ENCODE data around the gene ZNF217. TPM values are rescaled to one million over a fixed set of nuclear protein-coding genes. Genes with fewer than 3 reads are reported as not detected.
"Not testable (repeated sequence)": the region's sequence is repeated elsewhere in the genome, so short reads cannot be mapped to it uniquely, and the experiment has no call there.

The ZNF217 gene
- total RNA-seq, 2 experiments from 2014 or later = 104 to 113 TPM

DNA sequence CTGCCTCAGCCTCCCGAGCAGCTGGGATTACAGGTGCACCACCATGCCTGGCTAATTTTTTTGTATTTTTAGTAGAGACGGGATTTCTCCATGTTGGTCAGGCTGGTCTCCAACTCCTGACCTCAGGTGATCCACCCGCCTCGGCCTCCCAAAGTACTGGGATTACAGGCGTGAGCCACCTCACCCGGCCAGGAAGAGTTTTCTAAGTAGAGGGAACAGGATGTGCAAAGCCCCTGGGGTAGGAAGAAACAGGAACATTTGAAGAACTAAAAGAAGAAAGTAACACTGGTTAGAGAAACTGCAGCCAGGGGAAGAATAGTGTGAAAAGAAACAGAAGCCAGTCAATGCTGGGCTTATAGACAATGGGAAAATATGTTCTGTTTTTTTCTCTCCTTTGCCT lies 35.1 kb upstream of the ZNF217 start:
- ATAC-seq; DNase-seq; H3K9me3 Mint-ChIP-seq (ENCODE audit: insufficient read depth); H3K27me3 Mint-ChIP-seq (ENCODE audit: low read depth); POLR2A ChIA-PET; CTCF ChIA-PET; H3K36me3 Mint-ChIP-seq (ENCODE audit: low read depth); H3K4me3 Mint-ChIP-seq: not testable (repeated sequence)
- Mint-ChIP-seq H3K4me1 (ENCODE audit: low read depth) (peaks cover 25% of the 10 kb centered on the region), H3K27ac (peak overlapping the region; percentile 57)

- ATAC-seq (no peak), DNase-seq (no peak)
- Mint-ChIP-seq H3K9me3 (ENCODE audit: insufficient read depth) (no peaks in the 10 kb centered on the region), H3K36me3 (ENCODE audit: low read depth) (no peaks in the 10 kb centered on the region), H3K27ac (peak overlapping the region; percentile 71), H3K27me3 (ENCODE audit: low read depth) (no peaks in the 10 kb centered on the region), H3K4me1 (ENCODE audit: low read depth) (peaks cover 32% of the 10 kb centered on the region), H3K4me3 (no peak overlapping the region)
- POLR2A ChIA-PET = interaction anchor here (0.7 kb wide), 1 partner anchor 18 kb away, joined by 3 read pairs; no protein-coding TSS in a partner anchor
- CTCF ChIA-PET = interaction anchor here (1.1 kb wide), 1 partner anchor 11 kb away, joined by 3 read pairs; no protein-coding TSS in a partner anchor
These were observed 34.4 kb upstream of the ZNF217 start for GRCh38 chr20:53628076-53628475.

DNA sequence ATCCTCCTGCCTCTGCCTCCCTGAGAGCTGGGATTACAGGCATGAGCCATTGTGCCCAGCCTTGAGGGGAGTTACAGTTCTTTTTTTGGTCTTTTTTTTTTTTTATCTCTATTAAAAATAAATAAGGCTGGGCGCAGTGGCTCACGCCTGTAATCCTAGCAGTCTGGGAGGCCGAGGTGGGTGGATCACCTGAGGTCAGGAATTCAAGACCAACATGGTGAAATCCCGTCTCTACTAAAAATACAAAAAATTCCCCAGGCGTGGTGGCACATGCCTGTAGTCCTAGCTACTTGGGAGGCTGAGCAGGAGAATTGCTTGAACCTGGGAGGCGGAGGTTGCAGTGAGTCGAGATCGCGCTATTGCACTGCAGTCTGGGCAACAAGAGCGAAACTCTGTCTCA lies 33.4 kb upstream of the ZNF217 start:
- ATAC-seq; POLR2A ChIA-PET; DNase-seq; H3K27ac Mint-ChIP-seq; H3K9me3 Mint-ChIP-seq (ENCODE audit: insufficient read depth); CTCF ChIA-PET; H3K36me3 Mint-ChIP-seq (ENCODE audit: low read depth); H3K27me3 Mint-ChIP-seq (ENCODE audit: low read depth); H3K4me3 Mint-ChIP-seq: not testable (repeated sequence)
- peaks cover 43% of the 10 kb centered on the region for H3K4me1 Mint-ChIP-seq (ENCODE audit: low read depth)

DNA sequence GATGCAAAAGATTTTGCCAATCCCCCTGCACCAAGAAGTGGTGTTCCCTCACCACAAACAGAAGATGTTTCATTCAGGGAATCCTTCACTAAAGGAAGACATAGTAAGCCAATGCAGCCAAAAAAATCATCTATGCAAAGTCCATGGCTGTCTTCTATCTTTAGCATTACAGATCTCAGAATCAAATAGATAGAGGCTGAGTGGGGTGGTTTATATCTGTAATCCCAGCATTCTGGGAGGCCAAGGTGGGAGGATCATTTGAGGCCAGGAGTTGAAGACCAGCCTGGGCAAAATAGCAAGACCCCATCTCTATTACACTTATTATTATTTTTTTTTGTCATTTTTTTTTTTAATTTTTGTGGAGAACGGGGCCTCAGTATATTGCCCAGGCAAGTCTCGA lies 32.9 kb upstream of the ZNF217 start:
- POLR2A ChIA-PET = no interaction called here
- no peak overlapping the region for H3K27ac Mint-ChIP-seq
- CTCF ChIA-PET = no interaction called here

GRCh38 chr20:53625311-53626129 lies 31.9 kb upstream of the ZNF217 start:
- POLR2A ChIA-PET = interaction anchor here (5.2 kb wide), 1 partner anchor 15 kb away, joined by 66 read pairs; no protein-coding TSS in a partner anchor
- DNase-seq (no peak), ATAC-seq (no peak)
- peaks cover 56% of the 10 kb centered on the region for H3K4me1 Mint-ChIP-seq (ENCODE audit: low read depth)
- no peaks in the 10 kb centered on the region for H3K36me3 Mint-ChIP-seq (ENCODE audit: low read depth)
- CTCF ChIA-PET = interaction anchor here (2.5 kb wide), 1 partner anchor 14 kb away, joined by 6 read pairs; no protein-coding TSS in a partner anchor
- H3K9me3 Mint-ChIP-seq (ENCODE audit: insufficient read depth) = no peaks in the 10 kb centered on the region
- peak overlapping the region; percentile 20 for H3K27ac Mint-ChIP-seq
- no peaks in the 10 kb centered on the region for H3K27me3 Mint-ChIP-seq (ENCODE audit: low read depth)
- no peak overlapping the region for H3K4me3 Mint-ChIP-seq

More for the DNA sequence above, 32.9 kb upstream of the ZNF217 start:
- Mint-ChIP-seq H3K36me3 (ENCODE audit: low read depth) (no peaks in the 10 kb centered on the region), H3K4me1 (ENCODE audit: low read depth) (peaks cover 47% of the 10 kb centered on the region), H3K27me3 (ENCODE audit: low read depth) (no peaks in the 10 kb centered on the region), H3K4me3 (no peak overlapping the region), H3K9me3 (ENCODE audit: insufficient read depth) (no peaks in the 10 kb centered on the region)
- DNase-seq = no peak
- ATAC-seq = no peak

DNA sequence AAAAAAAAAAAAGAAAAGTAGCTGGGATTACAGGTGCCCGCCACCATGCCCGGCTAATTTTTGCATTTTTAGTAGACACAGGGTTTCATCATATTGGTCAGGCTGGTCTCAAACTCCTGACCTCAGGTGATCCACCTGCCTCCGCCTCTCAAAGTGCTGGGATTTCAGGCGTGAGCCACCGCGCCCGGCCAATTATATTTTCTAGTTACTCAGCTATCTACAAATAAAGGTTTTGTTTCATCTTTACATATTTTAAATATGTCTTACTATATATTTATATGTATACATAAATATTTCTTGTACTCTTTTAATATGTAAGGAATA lies 31.2 kb upstream of the ZNF217 start:
- not testable (repeated sequence) for ATAC-seq; H3K9me3 Mint-ChIP-seq (ENCODE audit: insufficient read depth); H3K27ac Mint-ChIP-seq; H3K36me3 Mint-ChIP-seq (ENCODE audit: low read depth); DNase-seq; H3K4me3 Mint-ChIP-seq; H3K27me3 Mint-ChIP-seq (ENCODE audit: low read depth)
- POLR2A ChIA-PET = interaction anchor here (5.2 kb wide), 1 partner anchor 15 kb away, joined by 66 read pairs; no protein-coding TSS in a partner anchor
- peaks cover 58% of the 10 kb centered on the region for H3K4me1 Mint-ChIP-seq (ENCODE audit: low read depth)
- CTCF ChIA-PET = interaction anchor here (1.7 to 4.0 kb wide), 3 partner anchors 13 to 18 kb away, joined by 5 to 56 read pairs (median 6); no protein-coding TSS in a partner anchor

DNA sequence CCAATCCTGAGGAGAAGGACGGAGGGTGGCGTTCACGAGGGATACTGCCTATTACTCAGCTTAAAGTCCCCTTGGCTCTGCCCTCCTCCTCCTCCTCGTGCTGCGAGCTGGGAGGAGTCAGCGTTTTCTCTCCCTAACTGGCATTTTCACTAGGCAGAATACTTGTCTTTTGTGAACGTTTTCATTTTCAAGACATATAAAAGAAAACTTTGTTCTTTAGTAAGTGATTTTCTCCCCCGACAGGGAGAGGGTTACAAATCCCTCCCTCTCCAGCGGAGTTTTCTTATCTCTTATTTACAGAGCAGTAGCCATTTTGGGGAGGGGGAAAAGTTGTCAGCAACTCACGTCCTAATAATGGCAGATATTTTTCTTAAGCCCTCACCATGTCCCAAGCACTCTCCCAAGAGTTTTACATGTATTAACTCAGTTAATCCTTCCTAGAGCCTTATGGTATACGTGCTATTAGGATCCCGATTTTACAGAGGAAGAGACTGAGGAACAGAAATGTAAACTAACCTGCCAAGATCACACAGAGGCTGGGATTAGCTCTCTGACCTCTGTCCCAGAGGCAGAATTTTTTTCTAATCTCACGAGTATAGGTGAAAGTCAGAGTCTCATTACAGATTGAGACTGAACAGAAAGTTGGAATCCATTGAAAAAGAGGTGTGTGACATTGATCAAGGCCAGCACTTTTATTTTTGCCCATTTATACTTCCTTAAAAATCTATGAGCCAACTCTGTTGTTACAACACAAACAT lies 30.0 kb upstream of the ZNF217 start:
- Mint-ChIP-seq H3K27ac (peak overlapping the region; percentile 97), H3K4me3 (peak overlapping the region; percentile 72), H3K27me3 (ENCODE audit: low read depth) (no peaks in the 10 kb centered on the region), H3K9me3 (ENCODE audit: insufficient read depth) (no peaks in the 10 kb centered on the region), H3K36me3 (ENCODE audit: low read depth) (no peaks in the 10 kb centered on the region), H3K4me1 (ENCODE audit: low read depth) (peaks cover 56% of the 10 kb centered on the region)
- DNase-seq (peak; percentile 56), ATAC-seq (peak; percentile 75)
- ChIA-PET POLR2A (interaction anchor here (0.6 to 5.2 kb wide), 13 partner anchors 8 to 128 kb away, joined by 3 to 66 read pairs (median 3); partner anchors contain the start of gene ZNF217), CTCF (interaction anchor here (1.0 to 4.0 kb wide), 13 partner anchors 12 to 316 kb away, joined by 3 to 56 read pairs (median 8); no protein-coding TSS in a partner anchor)

DNA sequence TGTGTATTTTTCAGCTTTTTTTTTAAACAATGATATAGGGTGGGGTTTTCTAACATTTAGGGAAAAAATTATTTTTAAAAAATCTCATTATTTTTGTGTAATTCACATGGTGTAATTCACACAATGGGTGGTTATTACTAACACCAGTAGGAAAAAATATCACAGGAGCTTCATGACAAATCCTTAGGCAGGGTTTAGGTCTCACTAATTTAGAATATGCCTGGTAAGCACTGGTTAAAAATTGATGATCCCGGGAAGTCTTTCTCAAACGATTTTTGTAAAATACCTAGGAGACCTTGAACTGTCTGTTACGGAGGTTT lies 29.5 kb upstream of the ZNF217 start:
- ATAC-seq (peak; percentile 18), DNase-seq (no peak)
- Mint-ChIP-seq H3K4me1 (ENCODE audit: low read depth) (peaks cover 55% of the 10 kb centered on the region), H3K27me3 (ENCODE audit: low read depth) (no peaks in the 10 kb centered on the region), H3K36me3 (ENCODE audit: low read depth) (no peaks in the 10 kb centered on the region), H3K9me3 (ENCODE audit: insufficient read depth) (no peaks in the 10 kb centered on the region), H3K4me3 (peak overlapping the region; percentile 72), H3K27ac (peak overlapping the region; percentile 97)
- ChIA-PET POLR2A (interaction anchor here (0.7 to 5.2 kb wide), 11 partner anchors 9 to 85 kb away, joined by 3 to 66 read pairs (median 3); partner anchors contain the start of gene ZNF217), CTCF (interaction anchor here (1.0 to 4.0 kb wide), 15 partner anchors 12 to 317 kb away, joined by 3 to 56 read pairs (median 10); no protein-coding TSS in a partner anchor)

DNA sequence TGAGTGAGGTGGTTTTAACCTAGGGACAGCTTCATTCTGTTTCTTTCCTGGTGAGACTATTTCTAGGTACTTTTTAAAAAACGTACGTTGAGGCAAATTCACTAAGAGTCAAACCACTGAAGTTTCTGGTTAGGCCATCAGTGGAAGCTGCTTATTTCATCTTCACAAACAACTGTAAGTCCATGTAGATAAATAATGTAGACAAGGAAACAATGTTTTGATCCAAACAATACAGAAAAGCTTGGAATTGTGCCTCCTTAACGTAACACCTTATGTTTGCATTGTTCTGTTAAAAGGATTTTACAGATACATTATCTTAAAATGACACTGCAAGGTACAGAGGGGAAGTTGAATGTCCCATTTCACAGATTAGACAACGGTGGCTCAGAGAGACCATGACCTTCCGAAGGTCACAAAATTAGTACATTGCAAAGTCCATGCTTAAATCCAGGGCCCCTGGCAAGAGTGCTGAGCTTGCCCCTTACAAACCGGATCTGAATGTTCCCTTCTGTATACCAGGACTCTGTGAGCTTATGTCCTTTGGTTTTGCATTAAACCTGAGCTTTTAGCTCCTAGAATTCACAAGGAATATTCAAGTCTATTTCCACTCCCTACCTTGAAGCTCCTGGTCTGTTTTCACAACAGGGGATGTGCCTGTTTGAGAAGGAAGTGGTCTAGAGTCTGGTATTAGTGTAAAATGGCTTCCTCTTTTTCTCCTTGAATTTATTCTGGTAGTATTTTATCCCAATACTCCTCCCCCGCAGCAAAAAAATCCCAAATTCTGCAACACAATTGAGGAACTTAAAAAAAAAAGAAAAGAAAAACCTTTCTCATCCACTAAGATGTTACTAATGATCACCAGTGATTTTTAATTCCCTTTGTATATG lies 28.9 kb upstream of the ZNF217 start:
- Mint-ChIP-seq H3K4me3 (peak overlapping the region; percentile 72), H3K9me3 (ENCODE audit: insufficient read depth) (no peaks in the 10 kb centered on the region), H3K27me3 (ENCODE audit: low read depth) (no peaks in the 10 kb centered on the region), H3K4me1 (ENCODE audit: low read depth) (peaks cover 52% of the 10 kb centered on the region), H3K27ac (peak overlapping the region; percentile 97), H3K36me3 (ENCODE audit: low read depth) (no peaks in the 10 kb centered on the region)
- ATAC-seq (peak; percentile 22), DNase-seq (no peak)
- POLR2A ChIA-PET = interaction anchor here (0.6 to 5.2 kb wide), 18 partner anchors 9 to 317 kb away, joined by 3 to 66 read pairs (median 3); partner anchors contain the start of gene ZNF217
- CTCF ChIA-PET = interaction anchor here (0.9 to 4.0 kb wide), 20 partner anchors 11 to 317 kb away, joined by 3 to 56 read pairs (median 6); no protein-coding TSS in a partner anchor

DNA sequence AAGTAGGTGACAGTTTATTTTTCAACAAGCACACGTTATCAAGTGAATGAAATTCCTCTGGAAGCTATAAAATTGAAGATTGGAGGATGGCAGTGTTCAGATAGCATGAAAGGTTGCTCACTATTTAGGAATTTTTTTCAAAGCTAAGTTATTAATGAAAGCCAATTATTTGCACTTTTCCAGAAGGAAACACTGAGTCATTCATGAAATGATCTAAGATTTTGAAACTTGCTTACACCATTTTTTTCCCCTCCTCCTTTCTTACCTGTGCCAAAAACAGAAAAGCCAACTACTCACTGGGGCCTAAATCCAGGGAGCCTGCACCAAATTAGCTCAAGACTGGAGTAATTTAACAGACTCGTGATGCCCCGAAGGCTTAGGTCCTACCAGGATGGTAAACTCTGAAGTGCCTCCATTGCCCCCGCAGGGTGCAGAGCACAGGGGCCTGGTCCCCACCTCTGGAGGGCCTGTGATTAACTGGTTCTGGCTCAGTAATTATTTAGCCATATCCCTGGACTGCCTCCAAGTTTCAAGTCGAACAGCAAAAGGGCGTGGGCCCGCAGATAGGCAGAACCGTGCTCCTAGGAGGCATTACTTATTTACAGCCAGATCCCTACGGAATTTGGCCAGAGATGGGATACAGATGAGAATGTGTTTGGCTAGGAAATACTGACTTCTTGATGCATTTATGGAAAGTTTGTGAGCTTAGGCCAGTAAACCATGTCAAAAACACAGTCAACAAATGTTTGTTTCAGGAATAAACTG lies 28.0 kb upstream of the ZNF217 start:
- ATAC-seq = peak; percentile 51
- DNase-seq = peak; percentile 33
- peak overlapping the region; percentile 72 for H3K4me3 Mint-ChIP-seq
- ChIA-PET POLR2A (interaction anchor here (0.6 to 5.2 kb wide), 12 partner anchors 11 to 318 kb away, joined by 3 to 66 read pairs (median 4); partner anchors contain the start of gene ZNF217), CTCF (interaction anchor here (0.9 to 4.0 kb wide), 15 partner anchors 10 to 318 kb away, joined by 3 to 56 read pairs (median 10); no protein-coding TSS in a partner anchor)
- H3K4me1 Mint-ChIP-seq (ENCODE audit: low read depth) = peaks cover 50% of the 10 kb centered on the region
- H3K27me3 Mint-ChIP-seq (ENCODE audit: low read depth) = no peaks in the 10 kb centered on the region
- H3K27ac Mint-ChIP-seq = peak overlapping the region; percentile 97
- no peaks in the 10 kb centered on the region for H3K9me3 Mint-ChIP-seq (ENCODE audit: insufficient read depth)
- no peaks in the 10 kb centered on the region for H3K36me3 Mint-ChIP-seq (ENCODE audit: low read depth)
